ENCODE results near the gene PIK3AP1. TPM values are rescaled to one million over a fixed set of nuclear protein-coding genes. Genes with fewer than 3 reads are reported as not detected.

PIK3AP1 gene
- total and polyA plus RNA-seq, 2 of the 8 experiments (the other 6 are each of a cell fraction or from before 2014, with no cell fraction given): 1.9 to 4.5 TPM

- Histone ChIP-seq H3K14ac (ENCODE audit: insufficient read length) (no peak overlapping the region), H2BK120ac (replicated peaks; ENCODE audit: low read depth, low read length) (no peak overlapping the region), H3K79me2 (ENCODE audit: control insufficient read depth in 1 of 2, insufficient read depth in 2 of 2, low read length in 2 of 2) (no peaks in the 10 kb centered on the region), H2BK12ac (ENCODE audit: low read depth, low read length) (no peak overlapping the region), H3K79me1 (ENCODE audit: low read depth, low read length) (no peaks in the 10 kb centered on the region), H2BK5ac (ENCODE audit: low read depth, low read length) (no peak overlapping the region), H3K27me3 (replicated peaks in 1 of 4; ENCODE audit: control insufficient read depth in 3 of 4, extremely low read depth in 1 of 4, insufficient read depth in 3 of 4, low read length in 3 of 4) (no peaks in the 10 kb centered on the region), H2BK15ac (ENCODE audit: low read length) (no peak overlapping the region), H3K18ac (ENCODE audit: extremely low read depth, low read length) (no peak overlapping the region), H3K23ac (ENCODE audit: insufficient read length) (no peak overlapping the region), H3K4me2 (ENCODE audit: insufficient read depth in 1 of 2, low read depth in 2 of 2, low read length in 2 of 2) (no peak overlapping the region), H3K23me2 (ENCODE audit: low read depth, low read length) (no peaks in the 10 kb centered on the region), H4K20me1 (replicated peaks in 1 of 2; ENCODE audit: control insufficient read depth in 1 of 2, insufficient read depth in 2 of 2, low read length in 2 of 2) (no peaks in the 10 kb centered on the region), H4K91ac (replicated peaks; ENCODE audit: insufficient read length, low read length) (no peak overlapping the region), H3K4ac (replicated peaks; ENCODE audit: insufficient read length, low read depth, low read length) (no peak overlapping the region), H3K27ac (ENCODE audit: low read depth, low read length) (no peak overlapping the region), H2BK20ac (ENCODE audit: low read length) (no peak overlapping the region), H2AK5ac (ENCODE audit: low read depth, low read length) (no peak overlapping the region), H3K56ac (replicated peaks; ENCODE audit: insufficient read length, low read depth, low read length) (no peak overlapping the region), H4K5ac (ENCODE audit: insufficient read length, low read depth, low read length) (no peak overlapping the region), H2AFZ (ENCODE audit: low read length) (no peak overlapping the region), H3K9me3 (ENCODE audit: insufficient read depth in 2 of 2, low read depth in 1 of 2, low read length in 1 of 2) (peaks cover 0 to 3% of the 10 kb centered on the region in 2 experiments; a peak in 1 of 4 replicates), H3K4me3 (ENCODE audit: extremely low read depth in 1 of 4, insufficient read depth in 2 of 4, low read depth in 3 of 4, low read length in 4 of 4) (no peak overlapping the region), H4K8ac (ENCODE audit: extremely low read depth, insufficient read depth, low read length) (no peak overlapping the region), H3K36me3 (ENCODE audit: control insufficient read depth in 2 of 4, insufficient read depth in 4 of 4, low read length in 3 of 4) (no peaks in the 10 kb centered on the region), H3K4me1 (replicated peaks in 1 of 4; ENCODE audit: control insufficient read depth in 3 of 4, insufficient read depth in 4 of 4, low read length in 3 of 4) (peaks cover 0 to 3% (median 1%) of the 10 kb centered on the region in 4 experiments; a peak in 3 of 7 replicates), H3K9ac (replicated peaks in 1 of 4; ENCODE audit: extremely low read depth in 1 of 4, low read depth in 3 of 4, low read length in 3 of 4) (no peak overlapping the region)
- 92% methylated on average over 3 of the region's 3 CpGs; no CpG with 5 or more reads in 1 of the 2 experiments for WGBS, 2 experiments (ENCODE audit: extremely low coverage in 1 of 2, insufficient coverage in 1 of 2, insufficient read length in 1 of 2, insufficient replicate concordance in 2 of 2, low coverage in 1 of 2, low lambda C conversion rate in 2 of 2, missing lambda C conversion rate in 1 of 2)
- ChIA-PET CTCF (ENCODE audit: partially characterized antibody) (interaction anchor here (0.5 to 1.3 kb wide), 2 partner anchors 18 to 251 kb away, joined by 3 to 4 read pairs; no protein-coding TSS in a partner anchor), POLR2A (ENCODE audit: partially characterized antibody) (no interaction called here)
- FAIRE-seq (no peak), DNase-seq (ENCODE audit: low read depth in 1 of 2, low spot score in 2 of 2) (no peak)
- TF ChIP-seq SIN3A (conservative IDR thresholded peaks at IDR 0.05 in 1 of 2, IDR thresholded peaks at IDR 0.05 in 1 of 2; ENCODE audit: low read depth in 1 of 2, low read length in 2 of 2) (no peak), JUN (IDR thresholded peaks at IDR 0.05; ENCODE audit: low read depth, low read length) (no peak), CEBPB (IDR thresholded peaks at IDR 0.05; ENCODE audit: low read depth, low read length) (no peak), SRF (IDR thresholded peaks at IDR 0.05; ENCODE audit: low read depth, low read length) (no peak), SIX5 (IDR thresholded peaks at IDR 0.05; ENCODE audit: low read depth, low read length) (no peak), CTCF (IDR thresholded peaks at IDR 0.05; ENCODE audit: control extremely low read depth in 1 of 3, insufficient read depth in 1 of 3, low read depth in 1 of 3, low read length in 3 of 3) (no peak), HDAC2 (IDR thresholded peaks at IDR 0.05; ENCODE audit: borderline replicate concordance in 1 of 2, low read depth in 2 of 2, low read length in 2 of 2) (no peak), POLR2A (IDR thresholded peaks at IDR 0.05; ENCODE audit: control extremely low read depth in 1 of 2, low read depth in 2 of 2, low read length in 2 of 2) (no peak), RAD21 (IDR thresholded peaks at IDR 0.05 in 1 of 2, conservative IDR thresholded peaks at IDR 0.05 in 1 of 2; ENCODE audit: low read depth in 2 of 2, low read length in 2 of 2) (no peak), BACH1 (IDR thresholded peaks at IDR 0.05; ENCODE audit: low read length) (no peak), KDM4A (IDR thresholded peaks at IDR 0.05; ENCODE audit: low read depth, low read length, severe bottlenecking) (no peak)
Observed at GRCh38 chr10:96658844-96659243, 61.5 kb downstream of the PIK3AP1 start.

All from H1 (cell line).